Ishikawa (cell line): Measurements from ENCODE around the gene DAP.

ENCODE experiments used
- EP300 ChIP-seq: IDR thresholded peaks from 2 replicates; pipeline ENCODE4 v1.6.1; 2012; ENCODE audit warnings: borderline replicate concordance
- NFIC ChIP-seq: IDR thresholded peaks from 2 replicates; pipeline ENCODE4 v1.6.1; 2012
- ZBTB7A ChIP-seq: IDR thresholded peaks from 2 replicates; pipeline ENCODE4 v1.6.1; 2012; ENCODE audit warnings: low read depth

DNA sequence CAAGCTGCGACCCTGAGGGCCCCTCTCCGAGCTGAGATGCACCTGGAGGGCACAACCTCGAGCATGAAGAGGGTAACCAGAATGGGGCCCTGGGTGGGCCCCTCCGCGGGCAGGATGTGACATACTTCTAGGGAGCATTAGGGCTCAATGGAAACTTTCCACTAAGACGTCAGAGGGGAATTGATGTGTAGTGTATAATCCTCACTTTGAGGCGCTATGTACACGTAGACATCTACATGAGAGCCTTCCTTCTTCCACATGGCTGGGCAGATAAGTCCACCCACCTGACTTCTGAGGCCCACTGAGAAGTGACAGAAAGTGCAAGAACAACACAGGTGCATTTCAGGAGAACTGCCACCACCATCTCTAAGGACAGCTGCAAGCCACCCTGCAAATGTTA lies 61.0 kb downstream of the DAP start:
- TF ChIP-seq EP300 (no peak), NFIC (no peak), ZBTB7A (no peak)
